NOMO-1 treated with dmso at 0.1 percent for 144 hours (cell line): Measurements from ENCODE around the gene SRPK3.

Source experiments
- DNase-seq: peaks from one replicate; lab custom pipeline; 2025; ENCODE audit not compliant: unreplicated experiment; lab: John Stamatoyannopoulos, UW

Gene SRPK3

DNA sequence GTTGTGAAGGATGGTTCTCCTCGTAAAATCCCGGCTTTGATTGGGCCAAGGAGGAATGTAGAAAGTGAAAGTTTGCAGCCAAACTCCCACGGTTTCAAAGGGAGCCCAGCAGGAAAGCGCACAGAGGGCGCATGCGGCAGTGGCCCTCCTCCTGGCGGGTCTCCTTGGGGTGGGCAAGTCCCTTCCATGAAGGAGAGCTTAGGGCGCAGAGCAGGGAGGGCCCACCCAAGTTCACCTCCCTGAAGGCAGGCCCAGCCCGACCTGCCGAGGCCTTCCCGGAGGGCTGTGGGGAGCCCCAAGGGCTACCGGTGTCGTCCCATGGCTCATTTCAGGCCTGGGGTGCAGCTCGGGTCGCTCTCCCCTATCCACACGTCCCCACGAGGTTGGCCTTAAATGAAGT is 47.5 kb downstream of the SRPK3 start:
- DNase-seq = no peak

DNA sequence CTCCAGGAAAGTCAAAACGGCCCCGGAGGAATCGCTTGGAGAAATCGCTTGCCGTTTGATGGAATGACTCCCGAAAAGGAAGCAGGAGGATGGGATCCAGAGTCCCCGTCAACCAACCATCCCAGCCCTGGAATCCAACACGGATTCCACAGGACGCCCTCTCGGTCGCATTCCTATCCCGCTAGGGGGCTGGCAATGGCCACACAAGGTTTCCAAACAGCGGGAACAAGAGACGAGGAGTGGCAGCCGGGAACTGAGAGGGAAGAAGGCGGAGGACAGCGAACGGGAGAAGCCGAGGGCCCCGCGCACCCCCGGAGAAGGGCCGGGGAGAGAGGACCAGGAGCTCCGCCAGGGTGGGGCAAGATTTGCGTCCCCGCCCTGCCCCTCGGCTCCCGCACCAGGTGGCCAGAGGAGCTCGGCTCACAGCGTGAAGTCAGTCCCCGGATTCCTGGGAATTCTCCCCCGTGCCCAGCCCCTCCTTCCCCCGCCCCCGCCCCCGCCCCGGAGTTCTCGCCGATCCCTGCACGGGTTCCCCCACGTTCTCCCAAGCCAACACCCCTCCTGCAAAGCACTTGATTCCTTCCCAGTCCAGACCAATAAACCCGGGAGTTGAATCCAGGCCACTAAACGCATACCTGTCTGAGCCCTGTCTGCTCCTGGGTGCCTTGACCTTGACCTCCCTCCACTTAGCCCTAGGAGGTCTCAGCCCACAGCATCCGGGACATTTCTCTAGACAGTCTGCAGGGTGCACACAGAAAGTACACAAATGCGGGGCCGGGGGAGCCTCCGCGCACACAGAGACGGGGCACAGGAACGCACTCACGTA is 48.1 kb downstream of the SRPK3 start:
- no peak for DNase-seq

- no peak for DNase-seq
Observed at GRCh38 chrX:153829549-153829798, 48.6 kb downstream of the SRPK3 start.

DNA sequence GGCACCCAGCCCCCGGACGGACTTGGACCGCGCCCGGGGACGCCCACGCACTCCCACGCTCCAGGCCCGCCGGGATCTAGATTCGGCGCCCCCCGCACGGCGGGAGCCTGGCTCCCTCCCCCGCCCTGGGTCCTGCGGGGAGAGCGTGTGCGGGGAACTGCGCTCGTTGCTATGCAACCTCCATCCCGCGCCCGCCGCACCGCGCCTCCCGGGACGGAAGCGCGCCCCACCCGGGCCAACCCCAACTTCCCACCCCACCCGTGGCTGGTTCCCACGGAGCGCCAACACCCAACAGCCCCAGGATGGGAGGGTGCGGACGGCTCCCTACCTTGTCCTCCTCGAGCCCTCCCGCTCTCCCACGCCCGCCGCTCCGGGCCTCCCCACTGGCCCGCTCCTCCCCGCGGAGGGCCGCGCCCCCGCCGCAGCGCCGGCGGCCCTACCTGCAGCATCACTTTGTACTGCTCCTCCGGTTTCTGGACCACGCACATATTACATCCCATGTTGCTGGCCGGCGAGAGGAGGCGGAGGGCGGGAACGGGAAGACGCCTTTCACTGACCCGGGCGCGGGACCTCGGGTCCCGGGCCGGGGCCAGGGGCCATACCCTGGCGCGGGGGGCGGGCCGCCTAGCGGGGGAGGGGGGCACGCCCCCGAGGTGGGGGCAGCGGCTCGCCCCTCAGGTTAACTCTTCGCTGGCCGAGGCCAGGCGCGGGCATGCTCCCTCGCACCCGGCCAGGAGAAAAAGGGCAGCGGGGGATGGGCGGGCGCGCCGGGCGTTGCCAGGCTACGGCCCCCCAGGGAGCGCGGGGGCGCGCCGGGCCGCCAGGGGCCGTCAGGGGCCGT is 49.2 kb downstream of the SRPK3 start, which contains the start of gene PDZD4:
Gene PDZD4, minus strand, starts transcription at position 746 of the 841 bp plus-strand sequence. Its CDS starts 246 bp downstream, at position 500.
- no peak for DNase-seq

DNA sequence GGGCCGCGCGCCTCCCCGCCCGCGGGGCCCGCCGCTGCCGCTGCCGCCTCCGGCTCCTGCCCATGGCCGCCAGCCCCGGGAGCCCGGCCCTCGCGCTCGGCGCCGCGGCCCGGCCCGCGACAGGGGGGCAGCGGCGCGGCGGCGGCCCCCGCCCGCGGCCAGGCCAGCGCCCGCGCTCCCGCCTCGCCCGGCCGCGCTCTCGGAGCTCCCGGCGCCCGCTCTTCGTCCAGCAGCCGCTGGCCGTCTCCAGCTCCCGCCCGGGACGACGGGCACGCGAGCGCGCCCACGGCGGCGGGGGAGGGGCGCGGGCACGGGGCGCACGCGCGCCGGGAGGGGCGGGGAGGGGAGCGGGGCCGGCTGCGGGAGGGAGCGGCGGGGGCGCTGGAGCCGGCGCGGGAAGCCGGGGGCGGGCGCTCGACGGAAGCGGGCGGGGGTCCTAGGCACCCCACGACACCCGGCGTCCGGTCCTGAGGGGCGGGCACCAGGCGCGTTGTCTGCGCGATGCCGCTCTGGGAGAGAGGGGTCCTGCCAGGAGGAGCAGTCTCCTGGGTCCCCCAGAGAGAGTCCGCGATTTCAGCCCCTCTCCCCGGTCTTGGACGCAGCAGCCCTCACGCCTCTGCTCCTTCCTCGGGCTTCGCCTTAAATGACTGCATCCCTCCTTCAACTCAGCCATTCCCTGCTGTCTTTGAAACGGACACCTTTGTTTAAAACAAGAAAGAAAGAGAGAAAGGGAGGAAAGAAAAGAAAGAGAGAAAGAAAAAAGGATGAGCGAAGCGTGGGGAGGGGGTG is 50.0 kb downstream of the SRPK3 start:
- DNase-seq = no peak

DNA sequence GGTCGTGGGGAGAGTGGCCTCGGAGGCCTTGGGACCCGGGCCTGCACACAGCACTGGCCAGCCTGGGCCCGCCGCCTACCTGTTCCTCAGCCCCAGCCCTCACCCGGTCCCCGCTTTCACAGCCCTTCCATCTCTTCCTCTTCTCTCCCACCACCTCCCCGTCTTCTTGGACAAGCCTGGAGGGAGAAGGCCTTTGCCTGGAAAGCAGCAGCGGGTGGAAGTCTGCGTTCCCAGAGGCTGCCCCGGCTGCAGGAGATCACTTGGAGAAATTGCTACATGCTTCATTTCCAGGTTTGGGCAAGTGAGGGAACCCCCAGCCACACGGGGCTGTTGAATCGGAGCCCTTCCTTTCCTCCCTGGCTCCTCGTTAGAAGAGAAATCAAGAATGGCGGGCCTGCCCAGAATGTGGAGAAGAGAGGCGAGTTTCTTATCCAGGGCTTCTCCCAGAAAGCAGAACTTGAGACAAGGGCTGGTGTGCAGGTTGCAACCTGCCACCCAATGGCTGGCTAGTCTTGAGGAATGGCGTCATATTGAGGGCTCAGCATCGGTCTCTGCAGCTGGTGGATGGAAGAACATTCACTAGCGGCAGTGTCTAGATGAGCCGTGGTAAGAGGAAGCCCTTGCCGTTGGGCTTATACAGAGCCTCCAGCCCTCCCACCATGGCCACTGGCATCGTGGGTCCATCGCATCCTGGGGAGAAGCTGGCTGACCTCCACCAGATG is 50.7 kb downstream of the SRPK3 start:
- DNase-seq = no peak

GRCh38 chrX:153832728-153833127 is 51.9 kb downstream of the SRPK3 start:
- DNase-seq = no peak
